NOMO-1 treated with dmso at 0.1 percent for 144 hours (cell line): ENCODE results near the gene ISLR2.

Experiments used
- DNase-seq: peaks from one replicate; lab custom pipeline; 2025; ENCODE audit not compliant: unreplicated experiment; lab: John Stamatoyannopoulos, UW

Gene ISLR2

GRCh38 chr15:74128785-74129585 is 1.4 kb upstream of the ISLR2 start:
- DNase-seq = no peak

- no peak for DNase-seq
Measured at GRCh38 chr15:74129586-74130154, 716 bp upstream of the ISLR2 start.

- DNase-seq = no peak
Measured at GRCh38 chr15:74130849-74131627, 652 bp downstream of the ISLR2 start.

- DNase-seq = no peak
Measured at GRCh38 chr15:74131628-74132413, 1.4 kb downstream of the ISLR2 start.

GRCh38 chr15:74132681-74133651 is 2.6 kb downstream of the ISLR2 start:
- DNase-seq = no peak

DNA sequence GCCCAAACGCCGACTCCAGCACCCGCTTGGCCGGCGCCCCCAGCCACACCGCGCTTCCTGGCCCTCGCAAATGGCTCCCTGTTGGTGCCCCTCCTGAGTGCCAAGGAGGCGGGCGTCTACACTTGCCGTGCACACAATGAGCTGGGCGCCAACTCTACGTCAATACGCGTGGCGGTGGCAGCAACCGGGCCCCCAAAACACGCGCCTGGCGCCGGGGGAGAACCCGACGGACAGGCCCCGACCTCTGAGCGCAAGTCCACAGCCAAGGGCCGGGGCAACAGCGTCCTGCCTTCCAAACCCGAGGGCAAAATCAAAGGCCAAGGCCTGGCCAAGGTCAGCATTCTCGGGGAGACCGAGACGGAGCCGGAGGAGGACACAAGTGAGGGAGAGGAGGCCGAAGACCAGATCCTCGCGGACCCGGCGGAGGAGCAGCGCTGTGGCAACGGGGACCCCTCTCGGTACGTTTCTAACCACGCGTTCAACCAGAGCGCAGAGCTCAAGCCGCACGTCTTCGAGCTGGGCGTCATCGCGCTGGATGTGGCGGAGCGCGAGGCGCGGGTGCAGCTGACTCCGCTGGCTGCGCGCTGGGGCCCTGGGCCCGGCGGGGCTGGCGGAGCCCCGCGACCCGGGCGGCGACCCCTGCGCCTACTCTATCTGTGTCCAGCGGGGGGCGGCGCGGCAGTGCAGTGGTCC is 3.5 kb downstream of the ISLR2 start:
- no peak for DNase-seq

DNA sequence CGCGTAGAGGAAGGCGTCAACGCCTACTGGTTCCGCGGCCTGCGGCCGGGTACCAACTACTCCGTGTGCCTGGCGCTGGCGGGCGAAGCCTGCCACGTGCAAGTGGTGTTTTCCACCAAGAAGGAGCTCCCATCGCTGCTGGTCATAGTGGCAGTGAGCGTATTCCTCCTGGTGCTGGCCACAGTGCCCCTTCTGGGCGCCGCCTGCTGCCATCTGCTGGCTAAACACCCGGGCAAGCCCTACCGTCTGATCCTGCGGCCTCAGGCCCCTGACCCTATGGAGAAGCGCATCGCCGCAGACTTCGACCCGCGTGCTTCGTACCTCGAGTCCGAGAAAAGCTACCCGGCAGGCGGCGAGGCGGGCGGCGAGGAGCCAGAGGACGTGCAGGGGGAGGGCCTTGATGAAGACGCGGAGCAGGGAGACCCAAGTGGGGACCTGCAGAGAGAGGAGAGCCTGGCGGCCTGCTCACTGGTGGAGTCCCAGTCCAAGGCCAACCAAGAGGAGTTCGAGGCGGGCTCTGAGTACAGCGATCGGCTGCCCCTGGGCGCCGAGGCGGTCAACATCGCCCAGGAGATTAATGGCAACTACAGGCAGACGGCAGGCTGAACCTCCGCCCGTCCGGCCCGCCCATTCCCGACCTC is 4.1 kb downstream of the ISLR2 start:
- no peak for DNase-seq

GRCh38 chr15:74135041-74135565 is 4.7 kb downstream of the ISLR2 start:
- DNase-seq = no peak

DNA sequence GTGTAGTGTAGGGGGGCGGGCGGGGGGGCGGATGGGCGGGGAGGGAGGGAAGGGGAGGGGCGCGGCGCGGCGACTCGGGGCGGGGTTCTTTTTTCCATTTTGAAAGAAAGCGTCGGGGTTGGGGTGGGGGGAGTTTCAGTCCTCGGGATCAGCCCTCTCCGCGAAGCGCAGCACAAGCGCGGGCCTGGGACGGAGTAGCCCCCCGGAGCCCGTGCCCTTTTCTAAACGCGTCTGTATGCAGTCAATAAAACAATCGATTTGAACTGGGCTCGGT is 6.1 kb downstream of the ISLR2 start:
- DNase-seq = no peak

- no peak for DNase-seq
Measured at GRCh38 chr15:74136814-74137536, 6.6 kb downstream of the ISLR2 start.

DNA sequence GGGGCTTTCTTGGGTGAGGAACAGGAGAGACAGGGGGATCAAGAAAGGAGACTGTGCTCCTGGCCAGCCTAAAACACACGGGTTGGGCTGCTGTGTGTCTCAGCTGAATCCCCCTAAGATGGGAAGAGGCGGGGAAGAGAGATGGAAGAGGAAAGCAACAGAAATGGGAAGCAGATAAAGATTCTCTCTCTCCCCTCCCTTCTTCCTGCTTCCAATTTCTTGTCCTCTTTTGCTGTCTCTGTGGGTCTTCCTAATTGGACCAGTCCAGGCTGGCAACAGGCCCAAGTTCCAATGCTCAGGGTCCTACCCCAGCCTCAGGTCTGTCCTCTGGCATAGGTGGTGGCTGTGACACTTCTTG is 7.1 kb downstream of the ISLR2 start:
- no peak for DNase-seq

DNA sequence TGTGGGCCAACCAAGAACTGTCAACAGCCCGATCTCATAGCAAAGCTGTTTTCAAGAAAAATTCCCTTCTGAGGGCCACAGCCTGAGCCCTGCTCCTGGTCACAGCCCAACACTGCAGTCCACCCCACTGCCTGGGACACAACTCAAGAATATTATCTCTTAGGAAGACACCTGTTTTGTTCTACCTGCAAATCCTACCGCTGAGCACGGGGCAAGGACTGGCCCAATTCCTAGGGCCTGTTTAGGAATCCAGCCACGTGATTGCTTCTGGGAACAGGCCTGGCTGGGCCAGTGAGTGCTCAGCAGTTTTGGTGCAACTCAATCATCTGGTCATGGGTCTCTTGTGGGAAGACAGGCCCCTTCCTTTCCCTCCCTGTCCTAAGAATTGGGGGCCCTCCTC is 8.3 kb downstream of the ISLR2 start:
- DNase-seq = no peak

DNA sequence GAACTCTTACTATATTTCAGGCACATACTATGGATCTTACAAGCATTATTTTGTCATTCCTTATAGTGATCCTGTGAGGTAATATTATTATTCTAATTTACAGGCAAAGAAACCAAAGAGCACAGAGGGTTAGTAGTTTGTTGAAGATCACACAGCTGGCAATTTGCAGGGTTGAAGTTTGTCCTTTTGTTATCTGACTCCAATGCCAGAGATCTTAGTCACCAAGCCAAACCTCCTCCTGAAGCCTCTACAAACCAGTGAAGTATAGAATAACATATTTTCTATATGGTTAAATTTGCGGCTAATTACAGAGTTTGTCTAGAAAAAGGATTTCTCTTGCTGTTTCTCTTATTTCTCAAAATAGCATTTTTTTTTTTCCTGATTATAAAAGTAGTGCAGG is 11.2 kb downstream of the ISLR2 start:
- no peak for DNase-seq

DNA sequence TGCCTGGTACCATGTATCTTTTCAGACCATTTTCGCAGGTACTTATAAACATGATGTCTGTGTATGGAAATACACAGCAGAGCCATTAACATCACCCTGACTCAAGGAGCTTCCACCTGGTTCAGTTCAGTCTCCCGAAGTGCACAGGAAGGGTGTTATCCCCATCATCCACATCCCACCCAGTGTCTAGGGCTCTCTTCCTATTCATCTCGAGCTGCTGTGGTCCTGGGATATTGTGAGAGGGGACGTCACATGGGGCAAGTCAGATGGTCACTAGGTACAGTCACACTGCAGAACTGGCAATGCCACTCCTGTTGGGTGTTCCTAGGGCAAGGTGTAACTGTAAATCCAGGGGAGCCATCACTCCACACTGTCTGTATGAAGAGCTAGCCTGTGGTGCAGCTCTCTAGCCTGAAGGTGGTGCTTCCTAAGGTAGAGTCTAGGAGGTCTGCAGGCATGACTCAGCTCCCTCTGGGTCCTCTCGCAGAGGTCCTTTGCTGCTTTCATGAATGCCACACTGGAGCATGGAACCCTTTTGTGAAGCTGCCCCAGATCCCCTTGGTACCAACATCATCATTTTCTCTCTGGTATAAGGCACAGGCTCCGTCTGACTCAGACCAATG is 13.9 kb downstream of the ISLR2 start:
- DNase-seq = no peak

- no peak for DNase-seq
Measured at GRCh38 chr15:74146277-74146800, 16.0 kb downstream of the ISLR2 start.

DNA sequence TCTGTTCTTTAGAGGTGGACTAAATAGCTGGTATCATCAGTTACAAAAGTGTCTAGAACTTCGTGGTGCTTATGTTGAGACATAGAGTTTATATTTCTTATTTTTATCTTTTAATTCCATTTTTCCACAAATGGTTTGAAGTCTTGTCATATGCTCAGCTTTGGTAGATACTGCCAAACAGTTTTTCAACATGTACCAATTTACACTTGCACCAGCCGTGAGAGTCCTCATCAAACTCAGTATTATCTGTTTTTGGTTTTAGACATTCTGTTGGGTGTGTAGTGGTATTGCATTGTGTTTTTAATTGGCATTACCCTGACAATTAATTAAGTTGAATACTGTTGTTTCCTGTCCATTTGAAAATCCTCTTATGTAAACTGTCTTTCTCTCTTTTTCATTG is 16.7 kb downstream of the ISLR2 start:
- DNase-seq = no peak

DNA sequence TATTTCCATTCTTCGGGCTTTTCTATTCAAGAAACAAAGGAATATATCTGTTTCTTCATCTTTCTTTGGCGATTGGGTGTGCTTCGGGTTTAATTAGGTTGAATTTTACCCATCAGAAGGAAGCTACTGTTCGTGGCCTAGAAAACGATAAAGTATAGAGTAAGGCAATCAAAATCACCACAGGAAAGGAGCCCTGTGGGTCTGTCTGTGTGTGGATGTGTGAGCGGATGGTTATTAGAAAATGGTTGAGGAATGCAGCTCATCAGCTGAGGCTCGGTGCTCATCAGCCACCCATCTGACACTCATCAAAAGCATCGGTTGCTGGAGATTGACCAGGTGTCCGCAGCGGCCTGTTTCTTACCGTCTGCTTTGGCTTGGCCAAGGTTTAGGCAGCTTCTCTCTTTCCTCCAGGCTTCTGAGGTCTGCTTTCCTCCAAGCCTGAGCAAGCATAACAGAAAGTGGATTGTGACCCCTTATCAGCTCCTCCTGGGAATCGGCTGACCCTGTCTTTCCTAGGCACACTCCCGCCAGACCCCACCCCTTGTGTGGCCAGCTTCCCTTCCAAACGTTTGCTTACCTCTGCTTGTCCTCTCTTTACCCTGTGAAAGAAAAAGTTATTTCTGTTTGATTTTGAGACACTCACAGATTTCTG is 25.5 kb downstream of the ISLR2 start:
- DNase-seq = no peak
